SKM-1 treated with dmso at 0.1 percent for 144 hours (cell line): ENCODE measurements around the gene ITGA11.

Experiments used
- DNase-seq: peaks from one replicate; lab custom pipeline; 2025; ENCODE audit not compliant: unreplicated experiment; lab: John Stamatoyannopoulos, UW

ITGA11 gene

DNA sequence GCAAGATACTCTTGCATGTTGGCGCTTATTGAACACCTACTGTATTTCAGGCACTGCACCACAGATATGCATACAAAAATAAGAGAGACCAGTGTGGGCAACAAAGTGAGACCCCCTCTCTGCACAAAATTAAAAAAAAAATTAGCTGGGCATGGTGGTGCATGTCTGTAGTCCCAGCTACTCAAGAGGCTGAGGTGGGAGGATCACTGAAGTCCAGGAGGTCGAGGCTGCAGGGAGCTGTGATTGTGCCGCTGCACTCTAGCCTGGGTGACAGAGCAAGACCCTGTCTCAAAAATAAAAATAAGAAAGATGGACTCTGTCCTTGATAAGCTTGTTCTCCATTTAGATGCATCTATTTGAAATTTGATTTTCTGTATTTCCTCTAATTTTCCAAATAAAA is 133.6 kb downstream of the ITGA11 start:
- no peak for DNase-seq

DNA sequence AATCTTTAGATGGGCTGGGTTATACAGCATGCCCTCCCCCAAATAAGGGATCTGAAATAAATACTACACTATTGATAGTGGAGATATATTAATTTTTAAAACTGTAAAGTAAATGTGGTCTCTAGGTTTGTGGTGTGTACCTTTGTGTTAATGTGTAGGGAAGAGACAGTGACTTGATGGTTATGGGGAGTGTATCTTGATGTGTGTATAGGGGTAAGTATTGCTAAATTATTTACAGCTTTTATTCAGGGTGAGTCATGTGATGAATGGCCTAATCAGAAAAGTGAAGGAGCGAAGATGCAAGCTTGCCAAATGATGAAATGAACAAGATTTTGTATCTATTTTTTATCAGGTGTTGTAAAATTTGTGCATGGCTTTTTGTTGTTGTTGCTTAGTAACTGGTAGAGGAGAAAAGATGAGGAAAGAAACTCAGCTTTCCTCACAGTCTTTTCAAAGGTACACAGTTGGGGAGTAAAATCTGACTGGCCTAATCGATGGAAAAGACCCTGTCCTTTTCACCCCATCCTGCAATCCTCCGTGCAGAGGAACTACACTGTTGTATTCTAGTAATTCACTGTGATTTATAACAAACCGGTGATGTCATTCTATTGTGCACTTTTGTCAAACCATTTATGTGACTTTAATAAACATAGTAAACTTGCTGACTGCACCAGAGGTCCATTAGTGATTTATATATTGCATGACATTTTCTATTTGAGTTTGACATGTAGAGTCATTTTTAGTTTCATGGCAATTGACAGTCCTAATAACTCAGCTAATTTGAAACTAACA is 136.8 kb downstream of the ITGA11 start:
- no peak for DNase-seq

DNA sequence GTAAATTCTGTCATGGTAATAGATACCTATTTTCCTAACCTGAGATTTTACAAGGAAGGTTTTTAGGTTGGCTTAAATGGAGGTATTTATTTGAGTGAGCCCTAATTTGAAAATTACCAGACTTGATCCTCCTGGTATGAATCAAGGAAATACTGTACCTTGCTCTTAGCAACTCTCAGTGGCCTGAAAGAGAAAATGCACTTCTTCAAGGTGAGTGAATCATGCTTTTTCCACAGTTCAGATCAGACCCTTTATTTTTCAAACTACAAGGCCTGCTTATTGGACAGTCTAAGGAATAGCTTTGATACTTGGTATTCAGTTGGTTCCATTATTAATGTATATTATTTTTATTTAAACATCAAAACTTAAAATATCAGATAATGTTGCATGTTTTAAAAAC is 139.0 kb downstream of the ITGA11 start:
- no peak for DNase-seq

DNA sequence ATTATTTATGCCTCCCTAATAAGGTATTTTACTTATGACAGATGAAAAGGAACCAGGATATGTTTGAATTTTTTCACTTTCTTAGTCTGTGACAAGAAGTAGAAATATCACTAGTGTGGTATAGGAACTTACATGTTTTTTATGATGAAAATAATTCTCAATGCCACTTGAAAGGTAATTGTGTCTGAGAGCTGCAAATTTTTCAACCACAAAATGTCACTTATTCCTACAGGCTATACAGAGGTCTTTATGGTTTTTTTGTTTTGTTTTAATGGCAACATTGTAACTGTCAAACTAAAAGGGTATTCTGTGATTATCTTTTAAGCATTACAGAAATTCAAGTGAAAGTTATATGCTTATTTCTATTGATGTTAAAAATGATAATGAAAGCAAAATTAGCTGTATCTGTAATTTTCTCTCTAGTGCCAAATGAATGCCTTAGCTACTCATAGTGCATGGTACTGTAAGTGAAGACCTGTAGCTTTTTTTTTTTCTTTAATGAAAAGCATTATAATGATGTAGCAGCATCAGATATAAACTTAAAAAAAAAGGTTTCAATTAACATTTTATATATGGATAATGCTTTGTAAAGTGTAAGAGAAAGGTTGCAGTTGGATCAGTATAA is 139.7 kb downstream of the ITGA11 start:
- no peak for DNase-seq

DNA sequence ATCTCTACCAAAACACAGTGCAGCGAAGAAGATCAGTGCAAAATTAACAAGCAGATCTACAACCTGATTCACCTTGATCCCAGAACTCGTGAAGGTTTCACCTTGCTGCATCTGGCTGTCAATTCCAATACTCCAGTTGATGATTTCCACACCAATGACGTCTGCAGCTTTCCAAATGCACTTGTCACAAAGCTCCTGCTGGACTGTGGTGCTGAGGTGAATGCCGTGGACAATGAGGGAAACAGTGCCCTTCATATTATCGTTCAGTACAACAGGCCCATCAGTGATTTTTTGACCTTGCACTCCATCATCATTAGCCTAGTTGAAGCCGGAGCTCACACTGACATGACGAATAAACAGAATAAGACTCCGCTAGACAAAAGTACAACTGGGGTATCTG is 141.2 kb downstream of the ITGA11 start:
- DNase-seq: no peak

DNA sequence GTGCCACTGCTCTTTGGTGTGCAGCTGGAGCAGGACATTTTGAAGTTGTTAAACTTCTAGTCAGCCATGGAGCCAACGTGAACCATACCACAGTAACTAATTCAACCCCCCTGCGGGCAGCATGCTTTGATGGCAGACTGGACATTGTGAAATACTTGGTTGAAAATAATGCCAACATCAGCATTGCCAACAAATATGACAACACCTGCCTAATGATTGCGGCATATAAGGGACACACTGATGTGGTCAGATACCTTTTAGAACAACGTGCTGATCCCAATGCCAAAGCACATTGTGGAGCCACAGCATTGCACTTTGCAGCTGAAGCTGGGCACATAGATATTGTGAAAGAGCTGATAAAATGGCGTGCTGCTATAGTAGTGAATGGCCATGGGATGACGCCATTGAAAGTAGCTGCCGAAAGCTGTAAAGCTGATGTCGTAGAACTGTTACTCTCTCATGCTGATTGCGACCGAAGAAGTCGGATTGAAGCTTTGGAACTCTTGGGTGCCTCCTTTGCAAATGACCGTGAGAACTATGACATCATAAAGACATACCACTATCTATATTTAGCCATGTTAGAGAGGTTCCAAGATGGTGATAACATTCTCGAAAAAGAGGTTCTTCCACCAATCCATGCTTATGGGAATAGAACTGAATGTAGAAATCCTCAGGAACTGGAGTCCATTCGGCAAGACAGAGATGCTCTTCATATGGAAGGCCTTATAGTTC is 142.2 kb downstream of the ITGA11 start:
- no peak for DNase-seq

DNA sequence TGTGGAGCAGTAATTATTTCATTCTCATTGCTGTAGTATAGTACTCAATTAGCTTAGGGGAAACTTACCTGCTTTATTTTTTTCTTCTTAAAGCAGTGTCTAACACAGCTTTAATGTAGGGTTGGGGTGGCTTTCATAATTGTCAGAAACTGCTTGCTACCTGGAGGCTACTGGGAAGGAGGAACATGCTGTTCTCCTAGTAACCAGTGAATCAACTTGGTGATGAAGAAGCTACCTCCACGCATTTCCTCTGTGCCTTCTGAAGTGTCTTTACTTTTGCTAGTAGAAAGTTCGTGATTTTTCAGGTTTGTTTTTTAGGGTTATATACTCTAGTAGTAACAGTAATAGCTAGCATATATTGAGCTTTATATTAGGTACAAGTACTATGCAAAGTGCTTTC is 142.9 kb downstream of the ITGA11 start:
- DNase-seq: no peak

DNA sequence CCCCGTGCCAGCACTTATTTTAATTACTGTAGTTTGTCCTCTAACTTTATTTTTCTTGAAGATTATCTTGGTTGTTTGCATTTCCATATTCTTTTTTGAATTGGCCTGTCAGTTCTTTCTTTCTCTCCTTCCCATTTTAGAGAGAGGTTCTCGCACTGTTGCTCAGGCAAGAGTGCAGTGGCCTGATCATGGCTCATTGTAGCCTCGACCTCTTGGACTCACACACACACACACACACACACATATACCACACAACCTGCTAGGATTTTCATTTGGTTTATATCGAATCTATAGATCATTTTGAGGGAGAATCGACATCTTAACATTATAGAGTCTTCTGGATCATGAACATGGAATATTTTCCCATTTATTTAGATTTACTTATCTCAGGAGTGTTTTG is 145.7 kb downstream of the ITGA11 start:
- no peak for DNase-seq

DNA sequence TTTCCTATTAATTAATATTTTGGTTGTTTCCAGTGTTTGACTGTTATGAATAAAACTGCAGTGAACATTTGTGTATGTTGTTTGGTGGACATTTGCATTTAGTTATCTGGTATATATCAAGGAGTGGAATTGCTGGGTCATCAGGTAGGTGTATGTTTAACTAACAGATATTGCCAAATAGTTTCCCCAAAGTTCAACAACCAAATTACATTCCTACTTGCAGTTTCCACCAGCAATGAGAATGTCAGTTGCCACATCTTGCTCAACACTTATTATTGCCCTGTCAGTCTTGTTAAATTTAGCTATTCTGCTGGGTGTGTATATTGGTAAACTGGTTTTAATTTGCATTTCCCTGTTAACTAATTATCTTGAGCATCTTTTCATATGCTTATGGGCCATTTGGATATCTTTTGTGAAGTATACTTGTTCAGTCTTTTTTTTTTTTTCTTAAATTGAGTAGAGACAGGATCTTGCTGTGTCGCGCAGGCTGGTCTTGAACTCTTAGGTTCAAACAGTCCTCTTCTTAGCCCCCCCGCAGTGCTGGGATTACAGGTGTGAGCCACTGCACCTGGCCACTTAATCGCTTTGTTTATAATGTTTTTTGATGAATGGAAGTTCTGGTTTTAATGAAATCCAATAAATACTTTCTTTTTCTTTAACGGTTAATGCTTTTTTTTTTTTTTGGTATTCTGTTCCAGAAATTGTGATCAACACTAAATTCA is 146.5 kb downstream of the ITGA11 start:
- peak; percentile 20 for DNase-seq

DNA sequence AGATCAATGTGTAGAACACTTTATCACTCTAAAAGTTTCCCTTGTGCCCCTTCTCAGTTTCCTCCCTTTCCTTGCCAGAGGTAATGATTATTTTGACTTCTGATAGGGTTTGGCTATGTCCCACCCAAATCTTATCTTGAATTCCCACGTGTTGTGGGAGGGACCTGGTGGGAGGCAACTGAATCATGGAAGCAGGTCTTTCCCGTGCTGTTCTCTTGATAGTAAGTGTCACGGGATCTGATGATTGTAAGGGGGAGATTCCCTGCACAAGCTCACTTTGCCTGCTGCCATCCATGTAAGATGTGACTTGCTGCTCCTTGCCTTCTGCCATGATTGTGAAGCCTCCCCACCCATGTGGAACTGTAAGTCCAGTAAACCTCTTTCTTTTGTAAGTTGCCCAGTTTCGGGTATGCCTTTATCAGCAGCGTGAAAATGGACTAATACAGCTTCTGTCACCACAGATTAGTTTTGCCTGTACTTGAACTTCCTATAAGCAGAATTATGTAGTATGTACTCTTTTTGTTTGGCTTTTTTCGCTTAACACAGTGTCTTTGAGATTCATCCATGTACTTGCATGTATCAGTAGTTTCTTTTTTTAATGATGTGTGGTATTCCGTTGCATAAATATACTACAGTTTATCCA is 147.2 kb downstream of the ITGA11 start:
- no peak for DNase-seq

DNA sequence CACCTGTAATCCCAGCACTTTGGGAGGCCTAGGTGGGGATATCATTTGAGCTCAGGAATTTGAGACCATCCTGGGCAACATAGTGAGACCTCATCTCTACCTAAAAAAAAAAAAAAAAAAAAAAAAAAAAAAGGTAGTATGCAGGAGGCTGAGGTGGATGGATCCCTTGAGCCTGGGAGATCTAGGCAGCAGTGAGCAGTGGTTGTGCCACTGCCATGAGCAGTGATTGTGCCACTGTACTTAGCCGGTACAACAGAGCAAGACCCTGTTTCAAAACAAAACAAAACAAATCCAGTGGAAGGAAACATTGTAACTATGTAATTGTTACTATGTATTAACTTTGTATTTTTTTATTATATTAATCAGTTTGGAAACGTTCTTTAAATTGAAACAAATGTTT is 148.6 kb downstream of the ITGA11 start:
- DNase-seq: no peak

DNA sequence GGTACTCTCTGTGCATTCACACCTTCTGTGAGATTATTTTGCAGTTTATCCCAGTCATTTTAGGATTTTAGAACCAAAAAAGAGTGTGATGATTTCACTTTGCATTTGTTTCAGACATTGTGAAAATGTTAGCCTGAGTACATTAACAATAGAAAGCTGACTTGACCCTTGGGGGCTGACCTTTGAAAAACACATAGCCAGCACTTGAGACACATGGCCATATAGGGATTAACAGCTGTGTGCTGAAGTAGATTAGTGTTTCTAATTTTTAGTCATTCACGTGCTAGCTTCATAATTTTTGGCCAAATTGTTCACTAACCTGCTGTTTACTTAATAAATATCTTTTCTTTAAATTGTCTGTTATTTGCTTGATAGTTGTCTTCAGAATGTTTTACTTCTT is 151.0 kb downstream of the ITGA11 start:
- DNase-seq: no peak

DNA sequence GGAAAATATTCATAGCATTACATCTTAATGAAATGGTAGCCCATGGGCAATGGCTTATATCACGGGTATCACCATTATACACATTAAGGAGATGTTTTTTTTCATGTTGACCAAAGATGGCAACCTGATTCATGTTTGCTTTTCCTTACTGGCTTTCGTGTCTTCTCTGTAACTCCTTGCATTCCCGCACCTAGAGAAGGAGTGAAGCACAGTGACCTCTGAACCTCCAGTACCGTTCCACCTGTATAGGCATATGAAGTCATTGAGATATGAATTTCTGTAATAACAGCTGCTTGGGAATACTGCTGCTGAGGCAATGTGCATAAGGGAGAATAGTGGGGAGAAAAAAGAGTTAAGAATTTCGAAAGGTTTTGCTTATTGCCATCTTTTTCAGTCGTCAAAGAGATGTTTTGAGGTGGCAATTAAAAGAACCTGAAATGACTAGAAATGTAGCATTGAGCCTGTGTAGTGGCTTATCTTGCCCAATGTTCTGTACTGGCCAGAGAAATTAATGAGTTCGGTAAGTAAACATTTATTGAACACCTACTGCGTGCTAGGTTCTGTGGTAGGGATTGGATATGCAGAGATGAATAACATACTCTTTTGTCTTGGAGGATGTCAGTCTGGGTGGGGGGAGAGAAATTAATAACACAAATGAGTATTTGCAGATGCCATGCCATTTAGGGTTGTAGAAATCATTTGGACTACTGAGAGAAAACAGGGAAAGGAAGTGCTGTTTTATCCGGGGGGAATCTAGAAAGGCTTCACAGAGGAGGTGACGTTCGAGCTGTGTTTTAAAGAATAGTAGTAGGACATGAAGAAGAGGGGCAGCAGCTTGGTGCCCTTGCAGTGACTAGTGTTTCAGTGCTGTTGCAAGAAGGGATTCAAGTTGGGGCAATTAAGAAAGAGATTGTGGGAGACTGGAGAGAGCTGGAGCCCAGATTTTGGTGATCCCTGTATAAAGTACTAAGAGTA is 151.9 kb downstream of the ITGA11 start:
- DNase-seq: no peak

DNA sequence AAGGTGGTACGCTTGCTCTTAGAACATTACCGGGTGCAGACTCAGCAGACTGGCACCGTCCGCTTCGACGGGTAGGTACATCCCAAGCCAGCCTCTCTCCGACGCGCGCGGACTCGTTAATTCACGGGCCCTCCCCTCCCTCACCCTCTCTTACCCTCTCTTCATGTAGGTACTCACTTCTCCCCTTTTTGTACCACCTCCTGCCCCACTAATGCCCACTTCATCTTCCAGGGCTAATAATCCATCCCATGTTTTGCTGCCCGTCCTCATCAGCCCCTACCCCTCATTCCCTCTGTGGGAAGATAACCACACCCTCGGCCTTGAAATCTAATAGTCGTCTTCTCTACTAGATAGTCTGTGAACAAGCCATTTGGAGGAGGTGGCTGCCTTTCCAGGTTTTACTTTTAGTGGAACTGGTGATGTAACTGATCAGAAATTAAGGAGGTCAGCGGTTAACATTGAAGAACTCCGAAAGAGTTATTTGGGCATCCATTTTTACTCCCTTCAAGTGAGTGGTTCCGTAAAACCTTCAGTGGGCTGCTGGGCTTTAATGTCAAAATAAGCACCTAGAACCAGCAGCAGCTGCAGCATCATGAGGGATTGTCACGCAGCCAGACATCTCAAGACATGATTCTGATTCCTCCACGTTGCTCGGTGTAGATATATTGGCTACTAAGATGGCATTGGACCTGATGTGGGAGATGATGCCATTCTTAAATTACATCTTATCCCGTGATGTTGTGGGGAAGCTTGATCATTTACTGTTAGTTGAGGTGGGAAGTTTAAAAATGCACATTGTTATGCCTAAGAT is 153.2 kb downstream of the ITGA11 start:
- DNase-seq: no peak

DNA sequence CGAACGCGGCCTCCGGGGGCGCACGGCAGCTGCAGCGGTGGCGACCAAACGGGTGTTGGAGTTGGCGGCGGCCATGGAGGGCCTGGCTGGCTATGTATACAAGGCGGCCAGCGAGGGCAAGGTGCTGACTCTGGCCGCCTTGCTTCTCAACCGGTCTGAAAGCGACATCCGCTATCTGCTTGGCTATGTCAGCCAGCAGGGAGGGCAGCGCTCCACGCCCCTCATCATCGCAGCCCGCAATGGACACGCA is 153.7 kb downstream of the ITGA11 start:
- DNase-seq: no peak

DNA sequence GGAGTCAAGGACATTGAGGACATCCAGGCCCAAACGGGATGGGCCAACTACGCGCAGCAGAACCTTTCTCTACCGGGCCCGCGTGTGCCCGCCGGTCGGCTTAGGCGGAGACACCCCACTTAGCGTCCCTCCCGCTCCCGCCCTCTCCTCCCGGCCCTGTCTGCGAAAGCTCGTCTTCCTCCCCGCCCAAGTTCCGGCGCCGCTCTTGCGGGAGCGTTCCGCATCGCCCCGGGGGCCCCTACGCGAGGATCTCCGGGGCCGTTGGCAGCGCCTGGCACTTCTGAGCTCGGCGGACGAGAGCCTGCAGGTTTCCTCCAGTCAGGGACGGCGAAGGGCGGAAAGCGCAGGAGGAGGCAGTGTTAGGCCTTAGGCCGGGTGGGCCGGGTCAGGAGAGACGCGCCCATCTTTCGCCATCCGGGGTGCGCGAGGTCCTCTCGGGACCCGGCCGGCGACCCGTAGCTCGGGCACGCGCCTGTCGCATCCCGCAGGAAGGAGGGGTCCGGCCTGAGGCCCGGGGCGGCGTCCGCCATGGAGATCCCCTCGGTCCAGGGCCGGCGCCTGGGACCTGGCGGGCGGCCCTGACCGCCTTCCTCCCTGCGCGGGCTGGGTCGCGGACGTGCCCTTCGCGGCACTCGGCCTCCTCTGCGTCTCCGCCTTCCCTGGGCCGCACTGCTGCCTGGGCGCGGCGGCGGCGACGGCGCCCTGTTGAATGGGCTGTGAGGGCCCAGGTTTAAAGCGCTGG is 154.2 kb downstream of the ITGA11 start, which contains the start of gene FEM1B:
Gene FEM1B, plus strand, starts transcription at position 143 of the 742 bp plus-strand sequence. CDS start 673 bp downstream, outside the sequence.
- DNase-seq: peak; percentile 87

DNA sequence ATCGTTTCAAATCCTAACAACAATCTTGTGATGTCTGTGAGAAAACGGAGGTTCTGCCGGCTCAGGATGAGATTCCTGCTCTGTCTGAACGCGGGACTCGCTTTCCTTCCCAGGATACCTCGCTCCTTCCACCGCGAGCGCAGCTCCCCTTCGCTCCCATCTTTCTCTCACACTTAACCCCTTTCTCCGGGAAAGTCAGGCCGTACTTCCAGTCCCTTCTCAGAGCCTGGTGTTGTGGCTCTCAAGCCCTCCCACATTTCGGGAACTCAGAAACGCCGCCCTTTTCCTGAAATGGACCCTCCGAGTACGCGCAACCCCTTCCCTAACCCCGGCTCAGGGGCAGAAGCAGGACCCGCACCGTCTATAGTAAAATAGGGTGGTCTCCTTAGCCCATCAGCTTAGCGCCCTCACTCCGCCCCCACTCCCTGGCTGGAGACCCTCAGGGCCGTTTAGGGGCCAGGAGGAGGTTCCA is 154.8 kb downstream of the ITGA11 start:
- no peak for DNase-seq

DNA sequence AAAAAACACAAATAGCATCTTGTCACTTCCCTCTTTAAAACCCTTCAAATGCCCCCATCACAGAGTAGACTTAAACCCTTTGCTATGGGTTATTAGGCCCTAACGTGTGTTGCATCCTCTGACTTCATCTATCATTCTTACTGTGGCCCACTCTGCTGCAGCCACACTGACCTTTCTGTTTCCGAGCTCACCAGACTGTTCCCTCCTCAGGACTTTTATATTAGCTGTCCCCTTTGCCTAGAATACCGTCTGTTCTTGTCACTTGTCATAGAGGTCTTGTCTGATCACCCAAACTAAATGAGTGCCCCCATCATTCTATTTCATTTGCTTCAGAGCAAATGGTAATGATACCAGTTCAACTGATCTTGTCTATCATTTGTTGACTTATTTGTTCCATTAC is 155.3 kb downstream of the ITGA11 start:
- DNase-seq: no peak
